Endothelial cell of umbilical vein (primary cell): ENCODE results near the gene VEPH1. TPM values are rescaled to one million over a fixed set of nuclear protein-coding genes. Genes with fewer than 3 reads are reported as not detected.

Source experiments
- BruUV-seq: library from RNA; stranded (reverse); fragments of 400-500 nt; replicated peaks from 2 replicates; lab custom pipeline; 2021; lab: Mats Ljungman, UMichigan
- CTCF ChIA-PET: fragments of 300-600, 350-600 bp; sonication (Branson Sonifier 250); formaldehyde crosslinking; loops from one replicate; lab custom pipeline; 2021; ENCODE audit warnings: antibody characterized with exemption, inconsistent platforms; lab: Charles Lee
- POLR2A ChIA-PET: fragments of 300-600, 350-600 bp; sonication (Branson Sonifier 250); formaldehyde crosslinking; loops from one replicate; lab custom pipeline; 2021; ENCODE audit warnings: antibody characterized with exemption, inconsistent platforms; lab: Charles Lee
- DNase-seq: peaks from one replicate; pipeline ENCODE4 v3.0.0-alpha.2; 2011; ENCODE audit warnings: low read depth, low spot score
- FAIRE-seq: peaks from 2 replicates; lab custom pipeline; 2011; peaks lifted over from hg19 to GRCh38; lab: Jason Lieb, UNC
- H2AFZ ChIP-seq: 2 replicates; pipeline ENCODE4 v1.6.0; 2012; ENCODE audit warnings: low read depth, low read length, control low read depth, inconsistent platforms
- H3K27ac ChIP-seq: 2 replicates; pipeline ENCODE4 v1.5.1; 2011; ENCODE audit warnings: low read depth, mild to moderate bottlenecking, control low read depth, low read length, moderate library complexity; ENCODE audit not compliant: insufficient read depth
- H3K27me3 ChIP-seq, 2 experiments: 2 replicates each; pipeline versions ENCODE4 v1.6.0 to v1.6.1; 2011; ENCODE audit warnings: low read length in 2 of 2, mixed read lengths in 1 of 2; ENCODE audit not compliant: control insufficient read depth in 2 of 2, insufficient read depth in 2 of 2
- H3K36me3 ChIP-seq, 2 experiments: 2 replicates in 1 of 2; 3 replicates in 1 of 2; pipeline ENCODE4 v1.5.1; 2011; ENCODE audit warnings: low read length in 2 of 2, mild to moderate bottlenecking in 1 of 2, moderate library complexity in 1 of 2; ENCODE audit not compliant: control insufficient read depth in 2 of 2, insufficient read depth in 2 of 2; ENCODE audit errors: extremely low read depth in 1 of 2
- H3K4me1 ChIP-seq: 3 replicates; pipeline ENCODE4 v1.5.1; 2011; ENCODE audit warnings: mild to moderate bottlenecking, low read length; ENCODE audit not compliant: control insufficient read depth, insufficient read depth; ENCODE audit errors: extremely low read depth
- H3K4me2 ChIP-seq: 2 replicates; pipeline ENCODE4 v1.6.1; 2011; ENCODE audit warnings: low read length, control low read depth, mixed read lengths; ENCODE audit not compliant: insufficient read depth
- H3K4me3 ChIP-seq, 3 experiments: fragments of 200-600 bp in 1 of 3; sonication (generic), shearing (Covaris generic) in 1 of 3; replicated peaks in 1 of 3; 2 replicates each; pipeline ENCODE4 v1.5.1; 2011 to 2016; ENCODE audit warnings: control low read depth in 3 of 3, low read length in 3 of 3, mild to moderate bottlenecking in 2 of 3, inconsistent platforms in 1 of 3, low read depth in 1 of 3, moderate library complexity in 1 of 3; ENCODE audit not compliant: insufficient read depth in 1 of 3
- H3K79me2 ChIP-seq: 2 replicates; pipeline ENCODE4 v1.6.0; 2012; ENCODE audit warnings: low read length, inconsistent platforms; ENCODE audit not compliant: control insufficient read depth, insufficient read depth
- H3K9ac ChIP-seq: replicated peaks from 2 replicates; pipeline ENCODE3; 2011; ENCODE audit warnings: low read length, control low read depth; ENCODE audit not compliant: insufficient read depth; ENCODE audit errors: extremely low read depth
- H3K9me1 ChIP-seq: replicated peaks from 3 replicates; pipeline ENCODE4 v1.6.0; 2011; ENCODE audit warnings: mild to moderate bottlenecking, low read length; ENCODE audit not compliant: control insufficient read depth, insufficient read depth; ENCODE audit errors: extremely low read depth
- H3K9me3 ChIP-seq: replicated peaks from 2 replicates; pipeline ENCODE4 v1.5.1; 2012; ENCODE audit warnings: low read length, inconsistent platforms; ENCODE audit not compliant: control insufficient read depth, insufficient read depth
- H4K20me1 ChIP-seq: replicated peaks from 2 replicates; pipeline ENCODE3; 2011; ENCODE audit warnings: mild to moderate bottlenecking, low read length; ENCODE audit not compliant: control insufficient read depth, insufficient read depth; ENCODE audit errors: extremely low read depth
- EZH2 ChIP-seq: IDR thresholded peaks from 2 replicates; pipeline ENCODE4 v1.6.1; 2012; ENCODE audit warnings: borderline replicate concordance, low read depth, mild to moderate bottlenecking, moderate library complexity, low read length, inconsistent platforms; ENCODE audit not compliant: severe bottlenecking
- FOS ChIP-seq: IDR thresholded peaks from 2 replicates; pipeline ENCODE4 v1.6.1; 2011; ENCODE audit warnings: mild to moderate bottlenecking, low read length, moderate library complexity, borderline replicate concordance; ENCODE audit not compliant: insufficient read depth
- GATA2 ChIP-seq: IDR thresholded peaks from 2 replicates; pipeline ENCODE4 v1.7.0; 2011; ENCODE audit warnings: low read depth, mild to moderate bottlenecking, moderate library complexity, mixed read lengths, low read length; ENCODE audit not compliant: insufficient read length, insufficient read depth
- MYC ChIP-seq: IDR thresholded peaks from one replicate; pipeline ENCODE4 v1.6.1; 2011; ENCODE audit warnings: mild to moderate bottlenecking, low read depth, low read length
- POLR2A ChIP-seq: IDR thresholded peaks from 2 replicates; pipeline ENCODE4 v1.6.1; 2012; ENCODE audit warnings: low read depth, mild to moderate bottlenecking, control low read depth, low read length
- POLR2AphosphoS5 ChIP-seq: IDR thresholded peaks from 2 replicates; pipeline ENCODE4 v1.6.1; 2012; ENCODE audit warnings: low read depth, mild to moderate bottlenecking, control low read depth, low read length, moderate library complexity; ENCODE audit not compliant: insufficient read depth
- dilution Hi-C: fragments of 300-500 bp; cut with MboI; formaldehyde crosslinking; loops from one replicate; pipeline ENCODE4 v1.15.0; 2019; ENCODE audit warnings: low sequenced_read_pairs; ENCODE audit not compliant: extremely low pct_ligation_motif_present
- intact Hi-C: fragments of 100-400 bp; cut with micrococcal nuclease; formaldehyde crosslinking; loops from one replicate; pipeline ENCODE4 v1.10.0; 2022
- polyA plus RNA-seq, 4 experiments: library from polyadenylated mRNA; depleted of rRNA in 3 of 4; stranded (reverse) in 3 of 4; unstranded in 1 of 4; fragments of >200 nt; gene quantifications; 2 replicates each; pipeline versions ENCODE4 v1.2.1 to v1.2.3, GENCODE V29; 2011 to 2012; ENCODE audit warnings: missing spikeins in 1 of 4
- total RNA-seq: library from RNA; stranded (reverse); gene quantifications from 2 replicates; pipeline ENCODE4 v1.2.3, GENCODE V29; 2021
- TF ChIP-seq, protein P1 (sequence below): IDR thresholded peaks from 2 replicates; pipeline ENCODE4 v1.6.1; 2011; ENCODE audit not compliant: insufficient read depth, insufficient read length
- TF ChIP-seq, protein P2 (sequence below), 2 donors: IDR thresholded peaks; 1 replicate in 1 of 2; 2 replicates in 1 of 2; pipeline ENCODE4 v1.5.1; 2011; ENCODE audit warnings: low read length in 2 of 2, mild to moderate bottlenecking in 2 of 2, moderate library complexity in 2 of 2, control low read depth in 1 of 2, inconsistent platforms in 1 of 2, low read depth in 1 of 2; ENCODE audit not compliant: insufficient read depth in 1 of 2; ENCODE audit errors: extremely low read depth in 1 of 2

VEPH1 gene
- total and polyA plus RNA-seq, 2 donors (not counting 3 experiments of a cell fraction or from before 2014, with no cell fraction given): 42.9 to 136 TPM

DNA sequence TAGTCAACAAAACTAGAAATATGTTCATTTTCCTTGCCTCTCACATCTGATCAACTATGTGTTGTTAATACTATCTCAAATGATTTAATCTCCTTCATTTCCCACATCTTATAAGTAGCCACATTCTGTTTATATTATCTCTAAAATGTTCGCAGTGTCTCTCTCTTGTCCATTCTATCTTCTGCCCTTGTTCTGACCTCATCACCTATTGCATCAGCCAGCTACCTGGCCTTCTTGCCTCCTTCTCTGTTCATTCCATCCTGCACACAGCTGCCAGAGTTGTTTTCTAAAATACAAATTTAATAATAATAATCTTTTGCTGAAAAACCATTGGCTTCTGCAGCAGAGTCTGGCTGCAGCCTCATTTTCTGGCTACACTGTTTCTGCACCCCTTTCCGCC, 267.9 kb downstream of the VEPH1 start:
- ChIA-PET POLR2A (no interaction called here), CTCF (interaction anchor here (1.7 kb wide), 1 partner anchor 31 kb away, joined by 3 read pairs; no protein-coding TSS in a partner anchor)
- FAIRE-seq (no peak), DNase-seq (no peak)
- peaks cover 4% of the 10 kb centered on the region for H3K4me1 ChIP-seq
- H3K27ac ChIP-seq: no peak overlapping the region
- H3K4me2 ChIP-seq: no peak overlapping the region
- H3K27me3 ChIP-seq: no peaks in the 10 kb centered on the region
- no peaks in the 10 kb centered on the region for H3K9me3 ChIP-seq
- H3K9ac ChIP-seq: no peak overlapping the region
- H3K4me3 ChIP-seq: no peak overlapping the region
- no TSS peak for BruUV-seq
- dilution Hi-C loops: no loop called here
- H3K79me2 ChIP-seq: no peaks in the 10 kb centered on the region
- H3K36me3 ChIP-seq: no peaks in the 10 kb centered on the region
- H2AFZ ChIP-seq: no peak overlapping the region
- TF ChIP-seq, protein P1, sequence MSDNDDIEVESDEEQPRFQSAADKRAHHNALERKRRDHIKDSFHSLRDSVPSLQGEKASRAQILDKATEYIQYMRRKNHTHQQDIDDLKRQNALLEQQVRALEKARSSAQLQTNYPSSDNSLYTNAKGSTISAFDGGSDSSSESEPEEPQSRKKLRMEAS: no peak
- TF ChIP-seq GATA2: no peak
- TF ChIP-seq EZH2: no peak
- no peak for TF ChIP-seq MYC
- no peak for TF ChIP-seq POLR2A
- TF ChIP-seq POLR2AphosphoS5: no peak
- TF ChIP-seq, protein P2, sequence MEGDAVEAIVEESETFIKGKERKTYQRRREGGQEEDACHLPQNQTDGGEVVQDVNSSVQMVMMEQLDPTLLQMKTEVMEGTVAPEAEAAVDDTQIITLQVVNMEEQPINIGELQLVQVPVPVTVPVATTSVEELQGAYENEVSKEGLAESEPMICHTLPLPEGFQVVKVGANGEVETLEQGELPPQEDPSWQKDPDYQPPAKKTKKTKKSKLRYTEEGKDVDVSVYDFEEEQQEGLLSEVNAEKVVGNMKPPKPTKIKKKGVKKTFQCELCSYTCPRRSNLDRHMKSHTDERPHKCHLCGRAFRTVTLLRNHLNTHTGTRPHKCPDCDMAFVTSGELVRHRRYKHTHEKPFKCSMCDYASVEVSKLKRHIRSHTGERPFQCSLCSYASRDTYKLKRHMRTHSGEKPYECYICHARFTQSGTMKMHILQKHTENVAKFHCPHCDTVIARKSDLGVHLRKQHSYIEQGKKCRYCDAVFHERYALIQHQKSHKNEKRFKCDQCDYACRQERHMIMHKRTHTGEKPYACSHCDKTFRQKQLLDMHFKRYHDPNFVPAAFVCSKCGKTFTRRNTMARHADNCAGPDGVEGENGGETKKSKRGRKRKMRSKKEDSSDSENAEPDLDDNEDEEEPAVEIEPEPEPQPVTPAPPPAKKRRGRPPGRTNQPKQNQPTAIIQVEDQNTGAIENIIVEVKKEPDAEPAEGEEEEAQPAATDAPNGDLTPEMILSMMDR (IDR thresholded peaks at IDR 0.05; ENCODE audit: extremely low read depth in 1 of 2, insufficient read depth in 1 of 2, low read depth in 1 of 2, low read length in 2 of 2): no peak
- TF ChIP-seq FOS: no peak
- no peaks in the 10 kb centered on the region for H3K9me1 ChIP-seq
- intact Hi-C loops: no loop called here
- H4K20me1 ChIP-seq: no peaks in the 10 kb centered on the region
